OCI-LY3 (cell line): ENCODE results near the gene DDX20.

Source experiments
- H2AFZ ChIP-seq: fragments of 200-600, 300-600 bp; shearing (Covaris generic); 2 replicates; pipeline ENCODE4 v1.6.0; 2014; ENCODE audit warnings: antibody characterized with exemption, low read depth, low read length
- H3K27ac ChIP-seq: fragments of 200-600, 300-600 bp; sonication (generic); 2 replicates; pipeline ENCODE4 v1.5.1; 2014; ENCODE audit warnings: mild to moderate bottlenecking, low read length, moderate library complexity, mixed read lengths
- H3K27me3 ChIP-seq: fragments of 200-600, 300-600 bp; sonication (generic); 2 replicates; pipeline ENCODE4 v1.6.1; 2014; ENCODE audit warnings: low read depth, low read length, mixed read lengths
- H3K36me3 ChIP-seq: fragments of 200-600, 300-600 bp; sonication (generic); replicated peaks from 2 replicates; pipeline ENCODE3; 2014; ENCODE audit warnings: low read depth, low read length, mixed read lengths
- H3K4me1 ChIP-seq: fragments of 300-600, 200-600 bp; sonication (generic); 2 replicates; pipeline ENCODE4 v1.6.1; 2014; ENCODE audit warnings: low read length, mixed read lengths
- H3K4me2 ChIP-seq: fragments of 200-600, 300-600 bp; sonication (generic); 2 replicates; pipeline ENCODE4 v1.6.1; 2014; ENCODE audit warnings: low read length, mixed read lengths
- H3K4me3 ChIP-seq: fragments of 300-600, 200-600 bp; sonication (generic); 2 replicates; pipeline ENCODE4 v1.5.1; 2014; ENCODE audit warnings: antibody characterized with exemption, mild to moderate bottlenecking, low read length, moderate library complexity
- H3K79me2 ChIP-seq: fragments of 300-600, 200-600 bp; shearing (Covaris generic); 2 replicates; pipeline ENCODE4 v1.6.1; 2014; ENCODE audit warnings: mild to moderate bottlenecking, low read length, mixed read lengths
- H3K9ac ChIP-seq: fragments of 300-600, 200-600 bp; shearing (Covaris generic); 2 replicates; pipeline ENCODE4 v1.6.0; 2014; ENCODE audit warnings: mild to moderate bottlenecking, low read length, moderate library complexity
- H3K9me3 ChIP-seq: fragments of 200-600, 300-600 bp; shearing (Covaris generic); 2 replicates; pipeline ENCODE4 v1.6.1; 2014; ENCODE audit warnings: low read length, mixed read lengths; ENCODE audit not compliant: insufficient read depth
- H4K20me1 ChIP-seq: fragments of 200-600, 300-600 bp; sonication (generic); 2 replicates; pipeline ENCODE4 v1.6.1; 2016; ENCODE audit warnings: low read length, mixed read lengths; ENCODE audit not compliant: insufficient read depth
- CTCF ChIP-seq: fragments of 200-600, 300-600 bp; sonication (generic); IDR thresholded peaks from 2 replicates; pipeline ENCODE4 v1.5.1; 2014; ENCODE audit warnings: antibody characterized with exemption, low read length, low read depth
- EZH2phosphoT487 ChIP-seq: fragments of 200-600 bp; shearing (Covaris generic); IDR thresholded peaks from 2 replicates; pipeline ENCODE4 v1.6.1; 2018; ENCODE audit warnings: antibody characterized with exemption, mixed run types, low read depth

DDX20 gene

GRCh38 chr1:111784273-111784901, 28.7 kb downstream of the DDX20 start:
- no peak for TF ChIP-seq EZH2phosphoT487
- no peak for TF ChIP-seq CTCF
- Histone ChIP-seq H3K9ac (no peak overlapping the region), H3K4me2 (no peak overlapping the region), H3K79me2 (no peaks in the 10 kb centered on the region), H3K4me3 (no peak overlapping the region), H3K9me3 (no peaks in the 10 kb centered on the region), H3K27ac (no peak overlapping the region), H3K27me3 (0 out of 2 replicates have a peak, but pooled peaks cover under 1% of the 10 kb centered on the region), H3K36me3 (no peaks in the 10 kb centered on the region), H4K20me1 (no peaks in the 10 kb centered on the region), H2AFZ (no peak overlapping the region), H3K4me1 (no peaks in the 10 kb centered on the region)

GRCh38 chr1:111786669-111787207, 31.0 kb downstream of the DDX20 start:
- Histone ChIP-seq H3K4me1 (no peaks in the 10 kb centered on the region), H3K36me3 (no peaks in the 10 kb centered on the region), H3K9me3 (no peaks in the 10 kb centered on the region), H3K27ac (no peak overlapping the region), H2AFZ (no peak overlapping the region), H3K4me2 (no peak overlapping the region), H3K79me2 (no peaks in the 10 kb centered on the region), H3K4me3 (no peak overlapping the region), H3K27me3 (peaks cover 12% of the 10 kb centered on the region; the same call in 1 of the 2 replicates), H3K9ac (no peak overlapping the region), H4K20me1 (no peaks in the 10 kb centered on the region)
- TF ChIP-seq CTCF: no peak
- no peak for TF ChIP-seq EZH2phosphoT487

- Histone ChIP-seq H3K9me3 (no peaks in the 10 kb centered on the region), H2AFZ (no peak overlapping the region), H3K27me3 (peaks cover 15% of the 10 kb centered on the region; the same call in 1 of the 2 replicates), H4K20me1 (no peaks in the 10 kb centered on the region), H3K9ac (no peak overlapping the region), H3K36me3 (no peaks in the 10 kb centered on the region), H3K4me3 (no peak overlapping the region), H3K27ac (no peak overlapping the region), H3K4me1 (no peaks in the 10 kb centered on the region), H3K79me2 (no peaks in the 10 kb centered on the region), H3K4me2 (no peak overlapping the region)
- TF ChIP-seq CTCF: no peak
- TF ChIP-seq EZH2phosphoT487: no peak
Measured at GRCh38 chr1:111789142-111789541, 33.4 kb downstream of the DDX20 start.

- TF ChIP-seq CTCF (peak; percentile 25), EZH2phosphoT487 (no peak)
- H3K27me3 ChIP-seq: peaks cover 15% of the 10 kb centered on the region; the same call in 1 of the 2 replicates
- H4K20me1 ChIP-seq: no peaks in the 10 kb centered on the region
- no peak overlapping the region for H3K9ac ChIP-seq
- H3K4me1 ChIP-seq: no peaks in the 10 kb centered on the region
- H2AFZ ChIP-seq: no peak overlapping the region
- H3K4me2 ChIP-seq: no peak overlapping the region
- H3K9me3 ChIP-seq: no peaks in the 10 kb centered on the region
- no peak overlapping the region for H3K4me3 ChIP-seq
- no peak overlapping the region for H3K27ac ChIP-seq
- no peaks in the 10 kb centered on the region for H3K79me2 ChIP-seq
- no peaks in the 10 kb centered on the region for H3K36me3 ChIP-seq
Measured at GRCh38 chr1:111789666-111790316, 34.1 kb downstream of the DDX20 start.
